Activated CD8-positive, alpha-beta T cell treated with anti-CD3 and anti-CD28 coated beads for 36 hours (primary cell): ENCODE measurements around the gene CHST11. TPM values are rescaled to one million over a fixed set of nuclear protein-coding genes. Genes with fewer than 3 reads are reported as not detected.

Experiments used
- ATAC-seq: fragments of 200-7000 bp; cut with Tn5 transposase; one replicate; pipeline ENCODE4 v1.10.0; 2021; ENCODE audit warnings: mild to moderate bottlenecking, moderate library complexity
- CTCF ChIA-PET: fragments of 350-600 bp; sonication (Branson Sonifier 250); formaldehyde crosslinking; loops from one replicate; lab custom pipeline; 2021; ENCODE audit warnings: antibody characterized with exemption; lab: Charles Lee
- POLR2A ChIA-PET: fragments of 350-600 bp; sonication (Branson Sonifier 250); formaldehyde crosslinking; loops from one replicate; lab custom pipeline; 2021; ENCODE audit warnings: antibody characterized with exemption; lab: Charles Lee
- DNase-seq: peaks from one replicate; pipeline ENCODE4 v3.0.0-alpha.2; 2020
- H3K27ac Mint-ChIP-seq: one replicate; pipeline ENCODE4 v1.8.0; 2021; ENCODE audit warnings: mild to moderate bottlenecking, mixed read lengths
- H3K27me3 Mint-ChIP-seq: one replicate; pipeline ENCODE4 v1.8.0; 2021; ENCODE audit warnings: mixed read lengths
- H3K36me3 Mint-ChIP-seq: one replicate; pipeline ENCODE4 v1.8.0; 2021; ENCODE audit warnings: low read depth, mixed read lengths
- H3K4me1 Mint-ChIP-seq: one replicate; pipeline ENCODE4 v1.8.0; 2021; ENCODE audit warnings: low read depth, mixed read lengths
- H3K4me3 Mint-ChIP-seq: one replicate; pipeline ENCODE4 v1.8.0; 2021; ENCODE audit warnings: mild to moderate bottlenecking, moderate library complexity, mixed read lengths
- H3K9me3 Mint-ChIP-seq: one replicate; pipeline ENCODE4 v1.8.0; 2021; ENCODE audit warnings: mixed read lengths
- CTCF ChIP-seq: fragments of 200-600 bp; IDR thresholded peaks from one replicate; pipeline ENCODE4 v1.8.0; 2022; ENCODE audit warnings: antibody characterized with exemption, mild to moderate bottlenecking
- intact Hi-C: fragments of 100-400 bp; cut with micrococcal nuclease; formaldehyde crosslinking; loops from one replicate; pipeline ENCODE4 v1.10.0; 2022
- total RNA-seq, 2 experiments: library from RNA; stranded (reverse); gene quantifications; one replicate each; pipeline ENCODE4 v1.2.3, GENCODE V29; 2021

Gene CHST11
- total RNA-seq, 2 experiments from 2014 or later = 30.9 to 33.9 TPM

- intact Hi-C loops = no loop called here
- H3K4me3 Mint-ChIP-seq = peak overlapping the region; percentile 40
- H3K36me3 Mint-ChIP-seq = peaks cover 25% of the 10 kb centered on the region
- ChIA-PET CTCF (interaction anchor here (0.8 to 1.4 kb wide), 3 partner anchors 8 to 16 kb away, joined by 3 read pairs; no protein-coding TSS in a partner anchor), POLR2A (interaction anchor here (0.7 to 1.5 kb wide), 3 partner anchors 18 to 30 kb away, joined by 3 to 7 read pairs (median 3); no protein-coding TSS in a partner anchor)
- H3K4me1 Mint-ChIP-seq = peaks cover 85% of the 10 kb centered on the region
- ATAC-seq (peak; percentile 81), DNase-seq (peak; percentile 78)
- H3K27ac Mint-ChIP-seq = peak overlapping the region; percentile 84
- no peaks in the 10 kb centered on the region for H3K27me3 Mint-ChIP-seq
- TF ChIP-seq CTCF = no peak
- no peaks in the 10 kb centered on the region for H3K9me3 Mint-ChIP-seq
Observed at GRCh38 chr12:104485651-104486362, 29.1 kb downstream of the CHST11 start.

- ChIA-PET CTCF (interaction anchor here (0.8 to 1.5 kb wide), 4 partner anchors 8 to 104 kb away, joined by 3 to 7 read pairs (median 3); no protein-coding TSS in a partner anchor), POLR2A (interaction anchor here (0.7 to 1.5 kb wide), 2 partner anchors 19 to 30 kb away, joined by 3 read pairs; no protein-coding TSS in a partner anchor)
- ATAC-seq = no peak
- DNase-seq = no peak
- Mint-ChIP-seq H3K27ac (peak overlapping the region; percentile 84), H3K4me1 (peaks cover 85% of the 10 kb centered on the region), H3K4me3 (peak overlapping the region; percentile 40), H3K9me3 (no peaks in the 10 kb centered on the region), H3K27me3 (no peaks in the 10 kb centered on the region), H3K36me3 (peaks cover 20% of the 10 kb centered on the region)
- intact Hi-C loops = no loop called here
- no peak for TF ChIP-seq CTCF
Observed at GRCh38 chr12:104486363-104486750, 29.6 kb downstream of the CHST11 start.

GRCh38 chr12:104486943-104487819, 30.4 kb downstream of the CHST11 start:
- Mint-ChIP-seq H3K4me3 (no peak overlapping the region), H3K27me3 (no peaks in the 10 kb centered on the region), H3K27ac (peak overlapping the region; percentile 40), H3K36me3 (peaks cover 18% of the 10 kb centered on the region), H3K4me1 (peaks cover 82% of the 10 kb centered on the region), H3K9me3 (no peaks in the 10 kb centered on the region)
- ChIA-PET POLR2A (interaction anchor here (0.8 to 1.5 kb wide), 2 partner anchors 20 to 21 kb away, joined by 3 read pairs; no protein-coding TSS in a partner anchor), CTCF (interaction anchor here (0.8 to 1.5 kb wide), 5 partner anchors 9 to 169 kb away, joined by 3 to 7 read pairs (median 3); no protein-coding TSS in a partner anchor)
- ATAC-seq (no peak), DNase-seq (no peak)
- TF ChIP-seq CTCF = no peak
- intact Hi-C loops = no loop called here

- Mint-ChIP-seq H3K27ac (no peak overlapping the region), H3K9me3 (no peaks in the 10 kb centered on the region), H3K27me3 (no peaks in the 10 kb centered on the region), H3K4me1 (peaks cover 81% of the 10 kb centered on the region), H3K4me3 (no peak overlapping the region), H3K36me3 (peaks cover 12% of the 10 kb centered on the region)
- ChIA-PET POLR2A (no interaction called here), CTCF (interaction anchor here (0.9 kb wide), 1 partner anchor 11 kb away, joined by 3 read pairs; no protein-coding TSS in a partner anchor)
- no peak for ATAC-seq
- intact Hi-C loops = no loop called here
- no peak for TF ChIP-seq CTCF
- DNase-seq = no peak
Observed at GRCh38 chr12:104488374-104488773, 31.6 kb downstream of the CHST11 start.
